Activated CD4-positive, alpha-beta T cell treated with anti-CD3 and anti-CD28 coated beads, Interleukin-2, Interleukin-4, amounts not matched to agents 100 ng/mL and 50 ng/mL, durations not matched to agents 16 hours and 8 hours (primary cell): Measurements from ENCODE around the gene TOR1A.
"Not testable (repeated sequence)": the region's sequence is repeated elsewhere in the genome, so short reads cannot be mapped to it uniquely, and the experiment has no call there.

Source experiments
- DNase-seq: peaks from one replicate; pipeline ENCODE4 v3.0.0-alpha.2; 2020; ENCODE audit warnings: low spot score

Gene TOR1A

DNA sequence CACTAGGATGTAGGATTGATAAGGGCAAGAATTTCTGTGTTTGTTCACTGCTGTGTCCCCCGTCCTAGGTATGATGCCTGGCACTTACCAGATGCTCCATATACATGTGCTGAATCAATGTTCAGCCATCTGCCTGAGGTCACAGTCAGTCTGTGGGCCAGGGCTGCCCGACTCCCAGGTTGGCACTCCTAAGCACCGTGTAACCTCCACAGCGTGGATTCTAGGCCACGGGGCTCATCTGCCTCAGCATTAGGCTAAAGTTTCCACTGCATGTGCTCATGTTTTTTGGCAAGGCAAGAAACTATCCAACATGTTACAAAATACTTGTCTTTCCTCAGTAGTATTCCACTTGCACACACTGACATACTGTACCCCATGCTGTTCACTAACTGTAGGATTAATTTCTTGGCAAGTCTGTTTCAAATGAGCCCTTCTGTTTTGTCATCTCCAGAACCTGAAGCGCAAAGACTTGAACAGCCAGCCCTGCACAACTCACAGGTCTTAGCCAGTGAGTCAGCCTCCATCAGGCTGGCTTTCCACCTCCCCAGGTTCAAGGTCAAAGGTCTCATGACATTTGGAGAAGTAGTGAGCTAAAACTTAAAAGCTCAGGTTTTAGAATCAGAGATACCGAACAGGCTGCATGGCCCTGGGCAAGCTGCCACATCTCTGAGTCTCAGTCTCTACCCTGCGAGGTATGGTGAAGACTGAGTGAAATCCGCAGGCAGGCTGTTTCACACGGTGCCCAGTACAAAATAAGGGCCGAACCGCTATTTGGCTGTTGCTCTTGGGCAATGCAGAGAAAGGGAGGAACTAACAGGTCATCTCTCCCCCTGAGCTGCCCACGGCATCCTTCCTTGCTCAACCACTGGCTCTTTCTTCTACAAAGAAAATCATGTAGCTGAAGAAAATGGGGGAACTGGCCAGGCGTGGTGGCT is 7.2 kb downstream of the TOR1A start:
- no peak for DNase-seq

GRCh38 chr9:129815278-129815677 is 8.7 kb downstream of the TOR1A start:
- DNase-seq, result no peak

- DNase-seq, result no peak
Measured at GRCh38 chr9:129814432-129815223, 9.3 kb downstream of the TOR1A start.

DNA sequence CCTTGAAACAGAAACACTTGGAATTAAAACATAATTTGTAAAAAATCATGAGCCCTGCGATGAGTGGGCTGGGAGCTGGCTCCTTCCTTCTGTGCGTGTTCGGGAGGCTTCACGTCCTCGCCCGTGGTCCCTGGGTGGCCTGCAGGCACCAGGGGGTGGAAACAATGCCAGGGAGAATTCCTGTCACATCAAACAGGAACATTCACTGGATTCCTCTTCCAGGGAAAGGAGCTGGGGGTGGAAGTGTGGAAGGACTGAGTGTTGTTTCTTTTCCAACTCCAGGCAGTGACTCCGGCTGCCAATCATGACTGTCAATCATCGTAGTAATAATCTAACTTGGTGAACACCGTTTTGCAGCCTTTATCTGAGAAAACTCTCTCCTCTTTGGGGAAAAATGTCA is 10.3 kb downstream of the TOR1A start:
- DNase-seq, result no peak

DNA sequence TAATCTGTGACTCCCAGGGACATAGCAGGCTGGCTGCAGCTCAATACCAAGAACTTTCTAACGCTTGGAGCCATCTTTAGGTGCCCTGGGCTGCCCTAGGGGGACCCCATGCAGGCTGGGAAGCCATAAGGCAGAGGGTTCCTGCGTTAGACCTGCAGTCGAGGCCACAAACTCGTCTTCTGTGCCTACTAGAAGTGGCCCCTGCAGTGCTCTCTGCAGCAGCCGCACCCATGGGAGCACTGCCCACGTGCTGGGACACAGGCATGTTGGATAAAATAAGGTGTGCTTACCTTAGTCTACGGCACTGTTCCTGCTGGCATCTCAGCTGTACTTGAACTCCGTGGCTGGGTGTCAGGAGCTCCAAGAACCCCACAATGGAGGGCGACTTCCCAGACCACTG is 11.6 kb downstream of the TOR1A start:
- no peak for DNase-seq

- no peak for DNase-seq
Measured at GRCh38 chr9:129811967-129812363, 12.0 kb downstream of the TOR1A start.

DNA sequence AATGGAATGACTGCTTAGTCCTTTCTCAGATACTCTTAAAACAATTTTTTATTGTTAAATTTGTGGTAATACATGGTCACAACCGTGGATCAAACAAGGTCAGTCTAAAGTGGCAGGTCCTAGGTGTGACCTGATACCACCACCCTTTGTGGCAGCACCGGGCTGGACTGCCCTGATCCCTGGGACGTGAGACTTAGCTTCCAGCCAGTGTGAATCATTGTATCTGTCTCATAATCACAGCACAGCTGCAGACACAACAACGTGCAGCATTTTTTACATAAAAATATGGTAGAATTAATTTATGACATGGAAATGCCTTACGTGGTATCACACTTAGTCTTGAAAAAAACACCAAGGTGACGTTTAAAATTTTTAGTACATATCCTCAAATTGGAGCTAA is 13.1 kb downstream of the TOR1A start:
- DNase-seq, result no peak

DNA sequence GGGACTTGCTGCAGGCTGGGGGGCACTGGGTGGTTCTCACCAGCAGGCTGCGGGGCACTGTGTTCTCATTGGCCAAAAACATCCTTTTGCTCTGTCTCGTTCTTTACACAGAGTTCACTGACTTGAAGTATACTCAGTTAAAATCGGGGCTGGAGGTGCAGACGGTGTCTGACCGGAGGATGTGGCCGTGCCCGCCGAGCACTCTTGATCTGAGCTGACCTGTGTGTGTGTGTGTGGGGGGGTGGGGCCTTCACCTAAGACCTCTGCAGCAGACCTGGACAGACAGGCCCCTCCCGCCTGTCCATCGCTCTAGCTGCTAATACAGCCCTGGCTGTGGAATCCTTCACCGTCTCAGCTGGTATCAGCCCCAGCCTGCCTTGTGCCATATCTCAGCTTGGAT is 13.8 kb downstream of the TOR1A start:
- DNase-seq, result no peak

- no peak for DNase-seq
Measured at GRCh38 chr9:129809346-129809745, 14.6 kb downstream of the TOR1A start.

GRCh38 chr9:129806061-129806460 is 17.9 kb downstream of the TOR1A start:
- no peak for DNase-seq

- DNase-seq, result no peak
Measured at GRCh38 chr9:129803676-129804060, 20.3 kb downstream of the TOR1A start.

GRCh38 chr9:129802833-129803675 is 20.9 kb downstream of the TOR1A start, which contains the start of gene TOR1B:
Gene TOR1B, plus strand, starts transcription at chr9:129803184. Its CDS starts 29 bp downstream, at chr9:129803213.
- peak; percentile 94 for DNase-seq

DNA sequence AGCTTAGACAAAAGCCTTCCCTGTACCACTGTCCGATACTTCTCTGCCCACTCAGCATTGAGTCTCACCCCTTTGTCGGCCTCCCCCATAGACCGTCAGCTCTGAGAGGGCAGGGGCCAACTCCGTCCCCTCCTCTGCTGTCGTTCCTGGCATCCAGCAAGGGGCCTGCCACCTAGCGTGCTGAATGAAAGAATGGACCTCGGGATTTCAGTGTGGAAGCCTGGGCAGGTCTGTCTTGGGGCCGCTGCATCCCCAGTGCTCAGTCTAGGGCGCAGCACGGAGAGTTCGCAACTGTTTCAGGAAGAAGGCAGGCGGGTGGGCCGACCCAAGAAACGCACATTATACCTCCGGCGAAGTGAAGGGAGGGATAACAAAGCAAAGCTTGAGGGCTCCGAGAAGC is 22.4 kb downstream of the TOR1A start:
- DNase-seq, result no peak

DNA sequence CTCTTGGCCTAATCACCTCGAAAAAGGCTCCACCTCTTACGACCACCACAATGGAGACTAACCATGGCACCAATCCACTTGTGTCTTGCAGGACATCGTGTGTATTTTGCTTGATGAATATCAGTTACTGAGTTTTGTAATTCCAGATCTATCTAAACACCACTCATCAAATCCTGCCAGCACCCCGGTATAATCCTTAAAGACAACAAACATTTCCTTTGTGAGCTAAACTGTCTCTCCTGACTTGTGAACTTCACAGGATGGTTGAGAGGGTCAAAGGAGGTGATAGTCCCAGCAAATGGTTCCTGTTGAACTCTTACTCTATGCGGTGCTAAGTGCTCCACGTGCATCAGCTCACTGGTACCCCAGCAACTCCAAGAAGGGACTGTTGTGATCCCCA is 25.0 kb downstream of the TOR1A start:
- no peak for DNase-seq

DNA sequence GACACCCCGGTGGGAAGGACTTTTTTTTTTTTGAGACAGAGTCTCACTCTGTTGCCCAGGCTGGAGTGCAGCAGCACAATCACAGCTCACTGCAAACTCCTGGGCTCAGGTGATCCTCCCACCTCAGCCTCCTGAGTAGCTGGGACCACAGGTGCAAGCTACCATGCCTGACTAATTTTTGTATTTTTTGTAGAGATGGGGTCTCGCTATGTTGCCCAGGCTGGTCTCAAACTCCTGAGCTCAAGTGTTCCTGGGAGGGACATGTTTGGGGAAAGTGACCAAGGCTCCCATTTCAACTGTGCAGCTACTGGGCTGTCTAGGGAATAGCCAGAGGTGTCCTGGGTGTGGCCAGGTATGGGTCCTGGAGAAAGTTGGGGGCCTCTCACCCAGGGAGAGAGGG is 27.9 kb downstream of the TOR1A start:
- DNase-seq, result not testable (repeated sequence)

- DNase-seq, result no peak
Measured at GRCh38 chr9:129794549-129794948, 29.4 kb downstream of the TOR1A start.

- no peak for DNase-seq
Measured at GRCh38 chr9:129786481-129786880, 37.5 kb downstream of the TOR1A start.

DNA sequence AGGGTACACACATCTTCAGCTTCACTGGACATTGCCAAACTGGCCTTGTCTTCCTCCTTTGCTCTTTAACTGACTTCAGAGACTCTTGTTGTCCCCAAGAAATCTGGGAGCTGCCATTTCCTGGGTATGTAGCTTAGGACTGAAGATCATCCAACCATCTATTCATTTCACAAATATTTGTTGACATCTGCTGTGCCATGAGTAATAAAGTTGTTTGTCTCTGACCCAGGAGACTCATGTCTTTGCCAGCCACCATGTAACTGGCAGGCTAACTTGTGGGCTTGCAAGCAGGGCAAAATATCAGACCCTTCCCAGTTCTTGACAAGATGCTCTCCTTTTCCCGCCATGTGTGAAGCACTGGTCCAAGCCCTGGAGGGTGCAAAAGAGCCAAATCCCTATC is 38.1 kb downstream of the TOR1A start:
- no peak for DNase-seq

- not testable (repeated sequence) for DNase-seq
Measured at GRCh38 chr9:129784970-129785369, 39.0 kb downstream of the TOR1A start.

- DNase-seq, result peak; percentile 84
Measured at GRCh38 chr9:129783516-129784361, 40.2 kb downstream of the TOR1A start.

GRCh38 chr9:129781981-129782380 is 42.0 kb downstream of the TOR1A start:
- DNase-seq, result no peak
